ENCODE data around the gene FMN1.

DNA sequence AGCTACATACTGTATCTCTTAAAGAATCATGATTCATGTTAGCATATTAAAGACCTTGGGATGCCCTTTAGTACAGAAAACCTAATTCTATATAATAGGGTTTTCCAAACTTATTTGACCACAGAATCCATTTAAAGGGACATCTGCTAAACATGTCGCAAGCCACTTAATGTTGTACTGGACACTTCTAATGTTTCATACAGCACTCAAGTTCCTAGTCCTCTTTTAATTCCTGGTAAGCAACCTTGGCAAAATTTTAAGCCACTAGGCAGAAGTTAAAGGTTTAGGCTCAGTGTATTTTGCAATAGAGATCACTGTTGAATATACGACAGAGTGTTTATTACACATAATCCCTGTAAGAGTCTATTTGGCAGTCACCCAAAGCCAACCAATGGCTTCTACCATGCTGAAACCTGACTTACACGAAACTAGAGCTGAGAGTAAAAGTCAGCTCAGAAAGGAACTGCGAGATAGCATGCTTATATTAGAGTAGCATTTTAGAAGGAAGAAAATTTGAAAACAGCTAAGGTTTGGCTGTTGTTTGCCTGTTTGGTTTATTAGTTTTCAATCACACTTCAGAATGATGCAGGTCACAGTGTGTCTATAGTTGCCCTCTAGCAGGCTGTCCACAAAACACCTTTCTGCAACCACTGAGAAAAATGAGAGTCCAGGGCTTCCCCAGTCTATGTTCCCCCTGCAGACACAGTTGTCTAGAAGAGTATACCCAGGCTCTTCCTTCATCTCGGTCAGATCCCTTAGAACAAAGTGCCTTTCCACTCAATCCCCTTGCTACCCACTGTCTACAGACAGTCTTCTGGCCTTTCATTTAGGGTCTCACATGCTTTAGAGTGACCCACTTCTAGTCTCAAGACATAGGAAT lies 104.4 kb downstream of the FMN1 start:
- TF ChIP-seq, protein P1, sequence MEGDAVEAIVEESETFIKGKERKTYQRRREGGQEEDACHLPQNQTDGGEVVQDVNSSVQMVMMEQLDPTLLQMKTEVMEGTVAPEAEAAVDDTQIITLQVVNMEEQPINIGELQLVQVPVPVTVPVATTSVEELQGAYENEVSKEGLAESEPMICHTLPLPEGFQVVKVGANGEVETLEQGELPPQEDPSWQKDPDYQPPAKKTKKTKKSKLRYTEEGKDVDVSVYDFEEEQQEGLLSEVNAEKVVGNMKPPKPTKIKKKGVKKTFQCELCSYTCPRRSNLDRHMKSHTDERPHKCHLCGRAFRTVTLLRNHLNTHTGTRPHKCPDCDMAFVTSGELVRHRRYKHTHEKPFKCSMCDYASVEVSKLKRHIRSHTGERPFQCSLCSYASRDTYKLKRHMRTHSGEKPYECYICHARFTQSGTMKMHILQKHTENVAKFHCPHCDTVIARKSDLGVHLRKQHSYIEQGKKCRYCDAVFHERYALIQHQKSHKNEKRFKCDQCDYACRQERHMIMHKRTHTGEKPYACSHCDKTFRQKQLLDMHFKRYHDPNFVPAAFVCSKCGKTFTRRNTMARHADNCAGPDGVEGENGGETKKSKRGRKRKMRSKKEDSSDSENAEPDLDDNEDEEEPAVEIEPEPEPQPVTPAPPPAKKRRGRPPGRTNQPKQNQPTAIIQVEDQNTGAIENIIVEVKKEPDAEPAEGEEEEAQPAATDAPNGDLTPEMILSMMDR (IDR thresholded peaks at IDR 0.05) = no peak
- TF ChIP-seq POLR2A (IDR thresholded peaks at IDR 0.05) = no peak

All from body of pancreas (tissue), 4 donors.